Measurements from ENCODE around the gene NSMCE4A. TPM values are rescaled to one million over a fixed set of nuclear protein-coding genes. Genes with fewer than 3 reads are reported as not detected.

Gene NSMCE4A
- polyA plus RNA-seq, 3 donors: 34.6 to 47.2 (median 38.1) TPM

- H3K9ac ChIP-seq (ENCODE audit: insufficient read depth, low read length, poor library complexity, severe bottlenecking): no peak overlapping the region
- TF ChIP-seq CTCF (IDR thresholded peaks at IDR 0.05): no peak
- no peak for DNase-seq
- Mint-ChIP-seq H3K4me1 (no peaks in the 10 kb centered on the region), H3K4me3 (no peak overlapping the region), H3K9me3 (peaks cover 0 to 9% (median 2%) of the 10 kb centered on the region in 7 donors), H3K36me3 (peaks cover 51 to 78% of the 10 kb centered on the region in 2 donors), H3K27me3 (ENCODE audit: low read depth in 3 of 3) (no peaks in the 10 kb centered on the region), H3K27ac (no peak overlapping the region)
- peaks cover 26 to 63% of the 10 kb centered on the region in 2 donors for H3K36me3 ChIP-seq (replicated peaks in 1 of 2; ENCODE audit: control insufficient read depth in 1 of 2, insufficient read depth in 2 of 2, low read length in 2 of 2)
- WGBS (ENCODE audit: insufficient coverage): 94% methylated on average over 4 of the region's 6 CpGs
- no peak overlapping the region for H3K4me2 ChIP-seq (replicated peaks; ENCODE audit: extremely low read depth, low read length, poor library complexity, severe bottlenecking)
- H4K20me1 ChIP-seq (ENCODE audit: insufficient read depth, low read length): no peaks in the 10 kb centered on the region
- no peaks in the 10 kb centered on the region for H3K9me3 ChIP-seq (replicated peaks in 1 of 2; ENCODE audit: control insufficient read depth in 1 of 2, insufficient read depth in 1 of 2, low read length in 2 of 2)
- no peaks in the 10 kb centered on the region for H3K27me3 ChIP-seq (ENCODE audit: control insufficient read depth in 2 of 2, insufficient read depth in 2 of 2, low read length in 2 of 2)
- intact Hi-C loops (cut with micrococcal nuclease): no loop called here
- no peak overlapping the region for H3K27ac ChIP-seq (ENCODE audit: low read depth in 1 of 2, low read length in 2 of 2)
- H3K4me3 ChIP-seq (replicated peaks in 1 of 3; ENCODE audit: low read depth in 2 of 3, low read length in 3 of 3): no peak overlapping the region
- H3K79me2 ChIP-seq (ENCODE audit: insufficient read depth, low read length): no peaks in the 10 kb centered on the region
- H2AFZ ChIP-seq (ENCODE audit: insufficient read depth, low read depth, low read length, poor library complexity, severe bottlenecking): no peak overlapping the region
- H3K4me1 ChIP-seq (ENCODE audit: control insufficient read depth in 1 of 2, insufficient read depth in 2 of 2, low read length in 2 of 2): no peaks in the 10 kb centered on the region
Measured at GRCh38 chr10:121914661-121915060, 60.4 kb downstream of the NSMCE4A start.

DNA sequence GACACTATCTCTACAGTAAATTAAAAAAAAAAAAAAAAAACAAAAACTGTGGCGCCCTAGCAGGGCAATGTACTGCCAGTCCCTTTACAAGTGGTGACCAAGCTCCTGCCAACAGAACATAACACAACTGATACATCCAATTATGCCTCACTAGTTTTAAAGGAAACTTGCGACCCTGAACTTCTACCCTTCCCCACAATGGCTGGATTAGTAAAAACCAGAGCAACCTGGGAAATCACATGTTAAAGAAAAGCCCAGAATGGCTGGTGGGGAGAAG is 63.7 kb downstream of the NSMCE4A start:
- Histone ChIP-seq H3K27ac (ENCODE audit: low read depth in 1 of 2, low read length in 2 of 2) (no peak overlapping the region), H3K4me2 (replicated peaks; ENCODE audit: extremely low read depth, low read length, poor library complexity, severe bottlenecking) (no peak overlapping the region), H2AFZ (ENCODE audit: insufficient read depth, low read depth, low read length, poor library complexity, severe bottlenecking) (no peak overlapping the region), H3K4me1 (ENCODE audit: control insufficient read depth in 1 of 2, insufficient read depth in 2 of 2, low read length in 2 of 2) (no peaks in the 10 kb centered on the region), H3K9me3 (replicated peaks in 1 of 2; ENCODE audit: control insufficient read depth in 1 of 2, insufficient read depth in 1 of 2, low read length in 2 of 2) (no peaks in the 10 kb centered on the region), H3K4me3 (replicated peaks in 1 of 3; ENCODE audit: low read depth in 2 of 3, low read length in 3 of 3) (no peak overlapping the region), H3K9ac (ENCODE audit: insufficient read depth, low read length, poor library complexity, severe bottlenecking) (no peak overlapping the region), H3K27me3 (ENCODE audit: control insufficient read depth in 2 of 2, insufficient read depth in 2 of 2, low read length in 2 of 2) (no peaks in the 10 kb centered on the region), H3K79me2 (ENCODE audit: insufficient read depth, low read length) (no peaks in the 10 kb centered on the region), H4K20me1 (ENCODE audit: insufficient read depth, low read length) (no peaks in the 10 kb centered on the region), H3K36me3 (replicated peaks in 1 of 2; ENCODE audit: control insufficient read depth in 1 of 2, insufficient read depth in 2 of 2, low read length in 2 of 2) (peaks cover 37 to 62% of the 10 kb centered on the region in 2 donors)
- H3K27me3 Mint-ChIP-seq (ENCODE audit: low read depth in 3 of 3): no peaks in the 10 kb centered on the region
- TF ChIP-seq CTCF (IDR thresholded peaks at IDR 0.05): no peak
- intact Hi-C loops (cut with micrococcal nuclease): no loop called here
- DNase-seq: no peak
- no peaks in the 10 kb centered on the region for H3K4me1 Mint-ChIP-seq
- peak overlapping the region in 1 of 7 donors; percentile 27 for H3K27ac Mint-ChIP-seq
- peaks cover 54 to 87% of the 10 kb centered on the region in 2 donors for H3K36me3 Mint-ChIP-seq
- WGBS (ENCODE audit: insufficient coverage): no CpG with 5 or more reads among the region's 2 CpGs
- H3K9me3 Mint-ChIP-seq: no peaks in the 10 kb centered on the region
- H3K4me3 Mint-ChIP-seq: no peak overlapping the region
